Astrocyte (in vitro differentiated cells and primary cell): Measurements from ENCODE around the gene MBD3L2B.

Experiments used
- CTCF ChIP-seq: IDR thresholded peaks from 2 replicates; pipeline ENCODE4 v1.5.1; 2011; ENCODE audit warnings: low read depth, mild to moderate bottlenecking, inconsistent platforms, low read length, moderate library complexity; ENCODE audit not compliant: insufficient read depth
- EZH2 ChIP-seq: IDR thresholded peaks from 2 replicates; pipeline ENCODE4 v1.6.1; 2012; ENCODE audit warnings: mild to moderate bottlenecking, low read length, inconsistent platforms; ENCODE audit not compliant: insufficient read depth

- no peak for TF ChIP-seq CTCF
- no peak for TF ChIP-seq EZH2
These were observed 42.1 kb upstream of the MBD3L2B start for GRCh38 chr19:7063339-7063738.
